ENCODE data around the gene SLC1A5.

Gene SLC1A5

GRCh38 chr19:46731584-46731983 lies 56.8 kb downstream of the SLC1A5 start:
- in situ Hi-C loops (cut with HindIII; ENCODE audit: low pct_ligation_motif_present, low pct_unique_long_range_greater_than_20kb, low sequenced_read_pairs): no loop called here
- DNase-seq: no peak

- in situ Hi-C loops (cut with HindIII; ENCODE audit: low pct_ligation_motif_present, low pct_unique_long_range_greater_than_20kb, low sequenced_read_pairs): no loop called here
- DNase-seq: peak; percentile 52
These were observed 57.3 kb downstream of the SLC1A5 start for GRCh38 chr19:46731007-46731501.

- in situ Hi-C loops (cut with HindIII; ENCODE audit: low pct_ligation_motif_present, low pct_unique_long_range_greater_than_20kb, low sequenced_read_pairs): no loop called here
- no peak for DNase-seq
These were observed 57.8 kb downstream of the SLC1A5 start for GRCh38 chr19:46730595-46730994.

- no peak for DNase-seq
- in situ Hi-C loops (cut with HindIII; ENCODE audit: low pct_ligation_motif_present, low pct_unique_long_range_greater_than_20kb, low sequenced_read_pairs): no loop called here
These were observed 58.2 kb downstream of the SLC1A5 start for GRCh38 chr19:46730187-46730586.

- in situ Hi-C loops (cut with HindIII; ENCODE audit: low pct_ligation_motif_present, low pct_unique_long_range_greater_than_20kb, low sequenced_read_pairs): no loop called here
- DNase-seq: no peak
These were observed 58.7 kb downstream of the SLC1A5 start for GRCh38 chr19:46729696-46730095.

- DNase-seq: peak; percentile 39
- in situ Hi-C loops (cut with HindIII; ENCODE audit: low pct_ligation_motif_present, low pct_unique_long_range_greater_than_20kb, low sequenced_read_pairs): no loop called here
These were observed 59.6 kb downstream of the SLC1A5 start for GRCh38 chr19:46728693-46729339.

- no peak for DNase-seq
- in situ Hi-C loops (cut with HindIII; ENCODE audit: low pct_ligation_motif_present, low pct_unique_long_range_greater_than_20kb, low sequenced_read_pairs): no loop called here
These were observed 60.2 kb downstream of the SLC1A5 start for GRCh38 chr19:46728208-46728607.

GRCh38 chr19:46727757-46728156 lies 60.6 kb downstream of the SLC1A5 start:
- DNase-seq: no peak
- in situ Hi-C loops (cut with HindIII; ENCODE audit: low pct_ligation_motif_present, low pct_unique_long_range_greater_than_20kb, low sequenced_read_pairs): no loop called here

- in situ Hi-C loops (cut with HindIII; ENCODE audit: low pct_ligation_motif_present, low pct_unique_long_range_greater_than_20kb, low sequenced_read_pairs): no loop called here
- no peak for DNase-seq
These were observed 61.4 kb downstream of the SLC1A5 start for GRCh38 chr19:46726971-46727501.

GRCh38 chr19:46726551-46726950 lies 61.8 kb downstream of the SLC1A5 start:
- in situ Hi-C loops (cut with HindIII; ENCODE audit: low pct_ligation_motif_present, low pct_unique_long_range_greater_than_20kb, low sequenced_read_pairs): no loop called here
- DNase-seq: no peak

GRCh38 chr19:46725859-46726393 lies 62.5 kb downstream of the SLC1A5 start:
- in situ Hi-C loops (cut with HindIII; ENCODE audit: low pct_ligation_motif_present, low pct_unique_long_range_greater_than_20kb, low sequenced_read_pairs): no loop called here
- no peak for DNase-seq

- no peak for DNase-seq
- in situ Hi-C loops (cut with HindIII; ENCODE audit: low pct_ligation_motif_present, low pct_unique_long_range_greater_than_20kb, low sequenced_read_pairs): no loop called here
These were observed 63.2 kb downstream of the SLC1A5 start for GRCh38 chr19:46725036-46725820.

All from ACHN (cell line).